B cell (primary cell): Measurements from ENCODE around the gene ZNF189. TPM values are rescaled to one million over a fixed set of nuclear protein-coding genes. Genes with fewer than 3 reads are reported as not detected.

Source experiments
- ATAC-seq: fragments of 200-7000 bp; cut with Tn5 transposase; one replicate; pipeline ENCODE4 v1.10.0; 2021; ENCODE audit warnings: low read depth, mild to moderate bottlenecking, moderate number of reproducible peaks, moderate library complexity
- CTCF ChIA-PET: fragments of 350-600 bp; sonication (Branson Sonifier 250); formaldehyde crosslinking; loops from one replicate; lab custom pipeline; 2021; ENCODE audit warnings: antibody characterized with exemption, inconsistent platforms; lab: Charles Lee
- POLR2A ChIA-PET: fragments of 350-600 bp; sonication (Branson Sonifier 250); formaldehyde crosslinking; loops from one replicate; lab custom pipeline; 2021; ENCODE audit warnings: antibody characterized with exemption; lab: Charles Lee
- DNase-seq: peaks from one replicate; pipeline ENCODE4 v3.0.0; 2013
- H2AFZ ChIP-seq: 2 replicates; pipeline ENCODE4 v1.6.1; 2012; ENCODE audit warnings: mild to moderate bottlenecking, low read depth, low read length; ENCODE audit not compliant: insufficient read depth, poor library complexity, severe bottlenecking
- H3K27ac ChIP-seq, 2 donors: 1 replicate in 1 of 2; 2 replicates in 1 of 2; pipeline ENCODE4 v1.5.1; 2012 to 2013; ENCODE audit warnings: low read length in 2 of 2, mild to moderate bottlenecking in 2 of 2, moderate library complexity in 1 of 2
- H3K27me3 ChIP-seq, 4 experiments: fragments of 200-600 bp in 1 of 4; sonication (generic) in 1 of 4; replicated peaks in 1 of 4; 1 replicate in 2 of 4; 2 replicates in 2 of 4; pipeline versions ENCODE4 v1.6.1 to v1.7.0; 2013 to 2016; ENCODE audit warnings: low read length in 3 of 4, mild to moderate bottlenecking in 2 of 4, mixed read lengths in 1 of 4, moderate library complexity in 1 of 4; ENCODE audit not compliant: insufficient read depth in 4 of 4, control insufficient read depth in 3 of 4; ENCODE audit errors: control extremely low read depth in 1 of 4
- H3K36me3 ChIP-seq, 2 experiments: replicated peaks in 1 of 2; 1 replicate in 1 of 2; 2 replicates in 1 of 2; pipeline versions ENCODE4 v1.6.1 to v1.7.1; 2013; ENCODE audit warnings: low read length in 1 of 2; ENCODE audit not compliant: insufficient read depth in 2 of 2, control insufficient read depth in 1 of 2; ENCODE audit errors: control extremely low read depth in 1 of 2, extremely low read depth in 1 of 2
- H3K4me1 ChIP-seq, 2 donors: fragments of 200-600 bp in 1 of 2; sonication (generic) in 1 of 2; 1 replicate in 1 of 2; 2 replicates in 1 of 2; pipeline versions ENCODE4 v1.5.1 to v1.6.1; 2013 to 2017; ENCODE audit warnings: low read length in 2 of 2; ENCODE audit not compliant: control insufficient read depth in 2 of 2, insufficient read depth in 2 of 2
- H3K4me2 ChIP-seq: replicated peaks from 2 replicates; pipeline ENCODE3; 2012; ENCODE audit warnings: mild to moderate bottlenecking, low read depth, low read length; ENCODE audit not compliant: poor library complexity, severe bottlenecking
- H3K4me3 ChIP-seq, 5 experiments: fragments of 200-600 bp in 1 of 5; sonication (generic) in 1 of 5; 1 replicate in 3 of 5; 2 replicates in 2 of 5; pipeline versions ENCODE4 v1.5.1 to v1.7.0; 2011 to 2016; ENCODE audit warnings: low read length in 4 of 5, mild to moderate bottlenecking in 4 of 5, low read depth in 2 of 5, control low read depth in 1 of 5, moderate library complexity in 1 of 5; ENCODE audit not compliant: insufficient read depth in 1 of 5; ENCODE audit errors: control extremely low read depth in 1 of 5, extremely low read depth in 1 of 5
- H3K79me2 ChIP-seq: fragments of 200-600 bp; sonication (generic); one replicate; pipeline ENCODE4 v1.6.0; 2016; ENCODE audit warnings: low read length; ENCODE audit not compliant: control insufficient read depth, insufficient read depth
- H3K9ac ChIP-seq: fragments of 200-600 bp; sonication (generic); 2 replicates; pipeline ENCODE4 v1.6.1; 2017; ENCODE audit warnings: mild to moderate bottlenecking, low read length, moderate library complexity
- H3K9me3 ChIP-seq, 3 donors: one replicate each; pipeline versions ENCODE4 v1.6.1 to v1.7.1; 2013; ENCODE audit warnings: low read length in 2 of 3; ENCODE audit not compliant: control insufficient read depth in 2 of 3, insufficient read depth in 1 of 3; ENCODE audit errors: control extremely low read depth in 1 of 3
- H4K20me1 ChIP-seq: 2 replicates; pipeline ENCODE4 v1.6.0; 2012; ENCODE audit warnings: mild to moderate bottlenecking, low read length; ENCODE audit not compliant: insufficient read depth, control insufficient read depth, poor library complexity, severe bottlenecking
- H3K27ac Mint-ChIP-seq: one replicate; pipeline ENCODE4 v1.8.0; 2021; ENCODE audit warnings: mixed read lengths
- H3K27me3 Mint-ChIP-seq: one replicate; pipeline ENCODE4 v1.8.0; 2021; ENCODE audit warnings: mixed read lengths
- H3K4me1 Mint-ChIP-seq: one replicate; pipeline ENCODE4 v1.8.0; 2021; ENCODE audit warnings: mixed read lengths
- H3K4me3 Mint-ChIP-seq: one replicate; pipeline ENCODE4 v1.8.0; 2021; ENCODE audit warnings: mixed read lengths
- H3K9me3 Mint-ChIP-seq: one replicate; pipeline ENCODE4 v1.8.0; 2022; ENCODE audit warnings: mixed read lengths; ENCODE audit not compliant: insufficient read depth
- EZH2 ChIP-seq: IDR thresholded peaks from 2 replicates; pipeline ENCODE4 v1.6.1; 2012; ENCODE audit warnings: borderline replicate concordance, low read depth, mild to moderate bottlenecking, moderate library complexity, low read length; ENCODE audit not compliant: insufficient read depth, poor library complexity, severe bottlenecking
- WGBS: methylation state at CpG from one replicate; pipeline ENCODE4 v1.1.5; 2013; ENCODE audit warnings: missing lambda C conversion rate; ENCODE audit not compliant: insufficient coverage; 5-methylcytosine and 5-hydroxymethylcytosine counted together
- intact Hi-C: fragments of 100-400 bp; cut with micrococcal nuclease; formaldehyde crosslinking; loops from one replicate; pipeline ENCODE4 v1.10.0; 2022
- polyA plus RNA-seq: library from polyadenylated mRNA; depleted of rRNA; stranded (reverse); fragments of >200 nt; gene quantifications from 2 replicates; pipeline ENCODE4 v1.2.3, GENCODE V29; 2012
- total RNA-seq, 2 donors: library from RNA; stranded (reverse); fragments of 120-200 nt in 1 of 2; gene quantifications; 1 replicate in 1 of 2; 2 replicates in 1 of 2; pipeline versions ENCODE4 v1.2.3 to v1.2.4, GENCODE V29; 2013 to 2022
- TF ChIP-seq, protein P1 (sequence below): fragments of 200-600 bp; IDR thresholded peaks from one replicate; pipeline ENCODE4 v1.8.0; 2022; ENCODE audit warnings: antibody characterized with exemption, mild to moderate bottlenecking

The ZNF189 gene
- total and polyA plus RNA-seq, 2 donors (not counting 1 experiment from before 2014, with no cell fraction given), result 4.0 to 25.7 TPM

DNA sequence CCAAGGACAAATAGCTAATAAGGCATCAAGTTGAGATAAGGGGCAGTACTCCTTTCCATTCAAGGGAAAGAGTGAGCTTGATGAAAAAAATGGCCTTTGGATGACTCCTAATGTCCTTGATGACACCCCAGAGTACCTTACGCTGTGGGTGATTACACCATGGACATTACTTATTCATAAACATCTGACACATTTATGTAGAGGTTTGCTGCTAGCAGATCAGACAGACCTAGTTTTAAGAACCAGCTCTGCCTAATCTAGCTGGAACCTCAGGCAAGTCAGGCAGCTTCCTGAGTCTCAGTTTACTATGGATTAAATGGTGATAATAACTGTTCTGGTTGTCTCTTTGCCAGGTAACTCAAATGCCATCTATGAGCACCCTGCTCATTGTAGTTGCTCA lies 34.1 kb downstream of the ZNF189 start:
- no peaks in the 10 kb centered on the region for H3K36me3 ChIP-seq
- H3K9me3 ChIP-seq, result no peaks in the 10 kb centered on the region
- CTCF ChIA-PET, result no interaction called here
- H3K27me3 ChIP-seq, result peaks cover 0 to 3% (median 0%) of the 10 kb centered on the region in 4 experiments
- no peak for TF ChIP-seq EZH2
- TF ChIP-seq, protein P1, sequence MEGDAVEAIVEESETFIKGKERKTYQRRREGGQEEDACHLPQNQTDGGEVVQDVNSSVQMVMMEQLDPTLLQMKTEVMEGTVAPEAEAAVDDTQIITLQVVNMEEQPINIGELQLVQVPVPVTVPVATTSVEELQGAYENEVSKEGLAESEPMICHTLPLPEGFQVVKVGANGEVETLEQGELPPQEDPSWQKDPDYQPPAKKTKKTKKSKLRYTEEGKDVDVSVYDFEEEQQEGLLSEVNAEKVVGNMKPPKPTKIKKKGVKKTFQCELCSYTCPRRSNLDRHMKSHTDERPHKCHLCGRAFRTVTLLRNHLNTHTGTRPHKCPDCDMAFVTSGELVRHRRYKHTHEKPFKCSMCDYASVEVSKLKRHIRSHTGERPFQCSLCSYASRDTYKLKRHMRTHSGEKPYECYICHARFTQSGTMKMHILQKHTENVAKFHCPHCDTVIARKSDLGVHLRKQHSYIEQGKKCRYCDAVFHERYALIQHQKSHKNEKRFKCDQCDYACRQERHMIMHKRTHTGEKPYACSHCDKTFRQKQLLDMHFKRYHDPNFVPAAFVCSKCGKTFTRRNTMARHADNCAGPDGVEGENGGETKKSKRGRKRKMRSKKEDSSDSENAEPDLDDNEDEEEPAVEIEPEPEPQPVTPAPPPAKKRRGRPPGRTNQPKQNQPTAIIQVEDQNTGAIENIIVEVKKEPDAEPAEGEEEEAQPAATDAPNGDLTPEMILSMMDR, result no peak
- POLR2A ChIA-PET, result no interaction called here
- peaks cover 3 to 6% of the 10 kb centered on the region in 2 donors for H3K4me1 ChIP-seq
- H3K27me3 Mint-ChIP-seq, result peaks cover 5% of the 10 kb centered on the region
- no CpG with 5 or more reads among the region's 1 CpG for WGBS
- no peaks in the 10 kb centered on the region for H3K9me3 Mint-ChIP-seq
- H3K4me3 ChIP-seq, result no peak overlapping the region
- H3K9ac ChIP-seq, result no peak overlapping the region
- no peaks in the 10 kb centered on the region for H4K20me1 ChIP-seq
- peaks cover 7% of the 10 kb centered on the region for H3K4me1 Mint-ChIP-seq
- H3K4me2 ChIP-seq, result no peak overlapping the region
- DNase-seq, result no peak
- H3K79me2 ChIP-seq, result no peaks in the 10 kb centered on the region
- H3K27ac ChIP-seq, result no peak overlapping the region
- no peak for ATAC-seq
- no peak overlapping the region for H2AFZ ChIP-seq
- H3K4me3 Mint-ChIP-seq, result no peak overlapping the region
- intact Hi-C loops, result no loop called here
- H3K27ac Mint-ChIP-seq, result no peak overlapping the region

- H3K27me3 Mint-ChIP-seq, result peaks cover 5% of the 10 kb centered on the region
- H3K4me3 Mint-ChIP-seq, result no peak overlapping the region
- H3K9me3 ChIP-seq, result no peaks in the 10 kb centered on the region
- no peak for TF ChIP-seq EZH2
- TF ChIP-seq, protein P1, result no peak
- no peak overlapping the region for H3K9ac ChIP-seq
- DNase-seq (no peak), ATAC-seq (no peak)
- no peaks in the 10 kb centered on the region for H3K9me3 Mint-ChIP-seq
- CTCF ChIA-PET, result no interaction called here
- intact Hi-C loops, result no loop called here
- H3K36me3 ChIP-seq, result no peaks in the 10 kb centered on the region
- no CpG with 5 or more reads among the region's 3 CpGs for WGBS
- H3K79me2 ChIP-seq, result no peaks in the 10 kb centered on the region
- peaks cover under 1 to 2% of the 10 kb centered on the region in 2 donors for H3K4me1 ChIP-seq
- H3K4me2 ChIP-seq, result no peak overlapping the region
- H3K4me1 Mint-ChIP-seq, result peaks cover 3% of the 10 kb centered on the region
- H2AFZ ChIP-seq, result no peak overlapping the region
- H3K27ac ChIP-seq, result no peak overlapping the region
- H3K4me3 ChIP-seq, result no peak overlapping the region
- POLR2A ChIA-PET, result no interaction called here
- no peaks in the 10 kb centered on the region for H4K20me1 ChIP-seq
- peaks cover 0 to 3% (median 0%) of the 10 kb centered on the region in 4 experiments for H3K27me3 ChIP-seq
- H3K27ac Mint-ChIP-seq, result no peak overlapping the region
Measured at GRCh38 chr9:101433229-101433628, 34.6 kb downstream of the ZNF189 start.
